AG10803 (cell line): ENCODE measurements around the gene FARS2.

Source experiments
- DNase-seq: peaks from one replicate; pipeline ENCODE4 v3.0.0; 2010; ENCODE audit warnings: low read depth
- H3K4me3 ChIP-seq: 2 replicates; pipeline ENCODE4 v1.5.1; 2011; ENCODE audit warnings: mild to moderate bottlenecking, low read length, control low read depth
- TF ChIP-seq, protein P1 (sequence below): conservative IDR thresholded peaks from 2 replicates; pipeline ENCODE4 v1.5.1; 2011; ENCODE audit warnings: mild to moderate bottlenecking, low read length, control low read depth, inconsistent platforms

The FARS2 gene

GRCh38 chr6:5457041-5457440 lies 195.7 kb downstream of the FARS2 start:
- DNase-seq: peak; percentile 61
- TF ChIP-seq, protein P1, sequence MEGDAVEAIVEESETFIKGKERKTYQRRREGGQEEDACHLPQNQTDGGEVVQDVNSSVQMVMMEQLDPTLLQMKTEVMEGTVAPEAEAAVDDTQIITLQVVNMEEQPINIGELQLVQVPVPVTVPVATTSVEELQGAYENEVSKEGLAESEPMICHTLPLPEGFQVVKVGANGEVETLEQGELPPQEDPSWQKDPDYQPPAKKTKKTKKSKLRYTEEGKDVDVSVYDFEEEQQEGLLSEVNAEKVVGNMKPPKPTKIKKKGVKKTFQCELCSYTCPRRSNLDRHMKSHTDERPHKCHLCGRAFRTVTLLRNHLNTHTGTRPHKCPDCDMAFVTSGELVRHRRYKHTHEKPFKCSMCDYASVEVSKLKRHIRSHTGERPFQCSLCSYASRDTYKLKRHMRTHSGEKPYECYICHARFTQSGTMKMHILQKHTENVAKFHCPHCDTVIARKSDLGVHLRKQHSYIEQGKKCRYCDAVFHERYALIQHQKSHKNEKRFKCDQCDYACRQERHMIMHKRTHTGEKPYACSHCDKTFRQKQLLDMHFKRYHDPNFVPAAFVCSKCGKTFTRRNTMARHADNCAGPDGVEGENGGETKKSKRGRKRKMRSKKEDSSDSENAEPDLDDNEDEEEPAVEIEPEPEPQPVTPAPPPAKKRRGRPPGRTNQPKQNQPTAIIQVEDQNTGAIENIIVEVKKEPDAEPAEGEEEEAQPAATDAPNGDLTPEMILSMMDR: no peak
- no peak overlapping the region for H3K4me3 ChIP-seq

DNA sequence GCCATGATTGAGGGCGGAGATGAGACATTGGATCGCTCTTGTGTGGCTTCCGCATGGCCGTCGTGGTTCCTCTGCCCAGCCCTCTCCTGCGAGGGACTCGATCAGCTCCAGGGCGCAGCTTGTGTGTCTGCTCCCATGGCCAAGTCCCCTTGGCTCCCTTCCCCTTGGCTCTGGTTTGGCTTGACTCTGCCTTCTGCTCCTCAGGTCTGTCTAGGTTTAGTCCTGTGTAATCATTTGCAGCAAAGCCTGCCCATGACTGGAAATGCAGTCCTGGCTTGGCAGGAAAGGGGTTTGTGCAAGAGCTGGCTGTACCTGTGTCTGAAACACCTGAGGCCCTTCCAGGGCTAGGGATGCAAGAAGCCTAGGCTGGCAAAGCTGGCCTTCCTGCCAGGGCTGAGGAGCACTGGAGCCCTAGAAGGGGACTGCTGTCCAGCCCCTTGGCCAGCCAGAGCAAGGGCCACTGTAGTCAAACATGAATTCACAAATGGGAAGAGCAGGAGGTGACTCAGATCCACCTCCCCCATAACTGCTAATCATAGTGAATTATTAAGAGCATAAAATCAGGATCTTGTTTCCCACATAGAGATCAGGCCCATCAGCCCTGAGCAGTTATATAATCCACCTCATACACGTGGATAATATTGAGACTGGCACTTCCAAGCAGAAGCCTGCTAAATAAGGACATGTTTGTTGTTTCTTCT lies 196.8 kb downstream of the FARS2 start:
- H3K4me3 ChIP-seq: no peak overlapping the region
- TF ChIP-seq, protein P1: no peak
- no peak for DNase-seq

- H3K4me3 ChIP-seq: no peak overlapping the region
- no peak for DNase-seq
- TF ChIP-seq, protein P1: no peak
Observed at GRCh38 chr6:5459346-5459745, 198.0 kb downstream of the FARS2 start.

DNA sequence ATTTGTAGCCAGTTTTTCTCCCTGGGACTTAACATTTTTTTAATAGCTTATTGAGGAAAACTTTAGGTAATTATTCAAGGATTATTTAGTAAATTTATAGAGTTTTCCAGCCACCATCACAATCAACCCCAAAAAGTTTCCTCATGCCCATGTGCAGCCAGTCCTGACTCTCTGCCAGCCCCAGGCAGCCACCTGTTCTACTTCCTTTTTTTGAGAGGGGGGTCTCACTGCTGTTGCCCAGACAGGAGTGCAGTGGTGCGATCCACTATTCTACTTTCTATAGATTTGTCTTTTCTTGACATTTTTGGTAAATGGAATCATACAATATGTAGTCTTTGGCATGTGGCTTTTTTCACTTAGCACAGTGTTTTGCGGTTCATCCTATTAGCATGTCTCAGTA lies 200.1 kb downstream of the FARS2 start:
- TF ChIP-seq, protein P1: no peak
- H3K4me3 ChIP-seq: no peak overlapping the region
- DNase-seq: no peak

DNA sequence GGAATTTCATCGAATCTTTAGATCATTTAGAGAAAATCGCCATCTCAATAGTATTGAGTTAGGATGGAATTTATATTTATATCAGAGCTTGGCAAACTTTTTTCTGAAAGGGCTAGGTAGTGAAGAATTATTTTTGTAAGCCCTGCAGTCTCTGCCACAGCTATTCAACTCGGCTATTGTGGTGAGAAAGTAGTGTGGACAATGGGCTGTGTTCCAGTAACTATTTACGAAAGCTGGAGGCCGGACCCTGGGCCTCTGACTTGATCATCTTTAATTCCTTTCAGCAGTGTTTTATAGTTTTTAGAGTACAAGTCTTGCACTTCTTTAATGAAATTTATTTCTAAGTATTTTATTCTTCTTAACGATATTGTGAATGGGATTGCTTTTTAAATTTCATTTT lies 201.5 kb downstream of the FARS2 start:
- DNase-seq: no peak
- TF ChIP-seq, protein P1: no peak
- H3K4me3 ChIP-seq: no peak overlapping the region

DNA sequence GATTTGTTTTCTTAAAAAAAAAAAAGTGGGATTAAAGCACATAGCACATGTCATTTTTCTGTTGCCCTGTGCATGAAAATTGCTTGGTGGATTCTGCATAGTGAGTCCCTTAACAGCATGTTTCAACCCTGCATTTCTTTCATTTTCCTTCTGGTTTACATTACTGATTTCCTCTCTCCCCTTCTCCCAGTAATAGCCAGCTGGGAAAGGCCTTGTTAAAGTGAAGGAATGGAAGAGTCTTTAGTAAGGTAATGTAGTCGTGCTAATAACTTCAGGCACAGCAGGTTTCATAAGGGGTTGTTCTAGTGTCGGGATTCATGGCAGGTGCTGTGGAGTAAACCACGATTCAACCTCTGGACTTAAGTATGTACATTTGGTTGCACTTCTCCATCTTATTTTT lies 202.4 kb downstream of the FARS2 start:
- no peak for DNase-seq
- H3K4me3 ChIP-seq: no peak overlapping the region
- TF ChIP-seq, protein P1: no peak

GRCh38 chr6:5464099-5464885 lies 203.0 kb downstream of the FARS2 start:
- DNase-seq: no peak
- TF ChIP-seq, protein P1: no peak
- H3K4me3 ChIP-seq: no peak overlapping the region
